ENCODE measurements around the gene BORCS5.
"Not testable (repeated sequence)": the region's sequence is repeated elsewhere in the genome, so short reads cannot be mapped to it uniquely, and the experiment has no call there.

Gene BORCS5

GRCh38 chr12:12406762-12407161 lies 49.9 kb downstream of the BORCS5 start:
- peaks cover 0 to 13% (median 8%) of the 10 kb centered on the region in 11 experiments; a peak in 14 of 22 replicates for H3K9me3 ChIP-seq (replicated peaks in 1 of 11)
- no peaks in the 10 kb centered on the region for H3K27me3 ChIP-seq
- H3K27ac ChIP-seq = no peak overlapping the region
- no peak for TF ChIP-seq Cebpa-rat (IDR thresholded peaks at IDR 0.05)
- H3K9ac ChIP-seq = no peak overlapping the region
- peaks cover 0 to 8% (median 0%) of the 10 kb centered on the region in 11 experiments; a peak in 4 of 22 replicates for H3K36me3 ChIP-seq
- no peaks in the 10 kb centered on the region for H4K20me1 ChIP-seq
- H3K4me3 ChIP-seq = no peak overlapping the region
- no peak overlapping the region for H3K4me2 ChIP-seq
- peaks cover 22 to 40% (median 26%) of the 10 kb centered on the region in 10 experiments for H3K4me1 ChIP-seq

- no peak overlapping the region for H3K9ac ChIP-seq
- H3K4me2 ChIP-seq = peak overlapping the region in 9 of 11 experiments; percentile 9 to 53 (median 36); a peak in 14 of 22 replicates
- no peaks in the 10 kb centered on the region for H3K27me3 ChIP-seq
- no peaks in the 10 kb centered on the region for H4K20me1 ChIP-seq
- H3K4me3 ChIP-seq = no peak overlapping the region
- peaks cover 10 to 27% (median 20%) of the 10 kb centered on the region in 10 experiments for H3K4me1 ChIP-seq
- no peak overlapping the region for H3K27ac ChIP-seq
- peaks cover 0 to 8% (median 0%) of the 10 kb centered on the region in 11 experiments; a peak in 4 of 22 replicates for H3K36me3 ChIP-seq
- no peak for TF ChIP-seq Cebpa-rat (IDR thresholded peaks at IDR 0.05)
- H3K9me3 ChIP-seq (replicated peaks in 1 of 11) = peaks cover 0 to 21% (median 12%) of the 10 kb centered on the region in 11 experiments; a peak in 14 of 22 replicates
Observed at GRCh38 chr12:12408265-12408690, 51.4 kb downstream of the BORCS5 start.

- not testable (repeated sequence) for H3K36me3 ChIP-seq, H4K20me1 ChIP-seq, H3K4me2 ChIP-seq, H3K27ac ChIP-seq, H3K4me3 ChIP-seq, H3K9ac ChIP-seq, H3K27me3 ChIP-seq
- peaks cover 7 to 16% (median 14%) of the 10 kb centered on the region in 10 experiments; a peak in 17 of 20 replicates for H3K4me1 ChIP-seq
- peaks cover 0 to 21% (median 10%) of the 10 kb centered on the region in 11 experiments; a peak in 14 of 22 replicates for H3K9me3 ChIP-seq (replicated peaks in 1 of 11)
Observed at GRCh38 chr12:12409337-12409736, 52.5 kb downstream of the BORCS5 start.

GRCh38 chr12:12415886-12416285 lies 59.0 kb downstream of the BORCS5 start:
- H3K4me2 ChIP-seq = no peak overlapping the region
- no peaks in the 10 kb centered on the region for H3K4me1 ChIP-seq
- H3K36me3 ChIP-seq = no peaks in the 10 kb centered on the region; a peak in 1 of 22 replicates
- no peaks in the 10 kb centered on the region for H4K20me1 ChIP-seq
- no peak overlapping the region for H3K4me3 ChIP-seq
- no peaks in the 10 kb centered on the region for H3K27me3 ChIP-seq
- no peak overlapping the region for H3K9ac ChIP-seq
- no peak for TF ChIP-seq Cebpa-rat (IDR thresholded peaks at IDR 0.05)
- no peak overlapping the region for H3K27ac ChIP-seq
- H3K9me3 ChIP-seq (replicated peaks in 1 of 11) = peaks cover 13 to 36% (median 25%) of the 10 kb centered on the region in 11 experiments

- H3K9ac ChIP-seq, H3K4me3 ChIP-seq: not testable (repeated sequence)
- peaks cover 32 to 58% (median 49%) of the 10 kb centered on the region in 11 experiments for H3K9me3 ChIP-seq (replicated peaks in 1 of 11)
Observed at GRCh38 chr12:12419165-12419564, 62.3 kb downstream of the BORCS5 start.

GRCh38 chr12:12423367-12423766 lies 66.5 kb downstream of the BORCS5 start:
- Histone ChIP-seq H3K9ac (no peak overlapping the region), H3K4me2 (no peak overlapping the region), H3K27me3 (no peaks in the 10 kb centered on the region), H3K36me3 (peaks cover 0 to 19% (median 8%) of the 10 kb centered on the region in 11 experiments; a peak in 8 of 22 replicates), H3K9me3 (replicated peaks in 1 of 11) (peaks cover 45 to 63% (median 57%) of the 10 kb centered on the region in 11 experiments), H4K20me1 (no peaks in the 10 kb centered on the region), H3K4me1 (no peaks in the 10 kb centered on the region), H3K4me3 (0 out of 20 replicates have a peak overlapping the region, but pooled peaks of 1 of the 10 experiments have one; percentile 14), H3K27ac (no peak overlapping the region)
- no peak for TF ChIP-seq Cebpa-rat (IDR thresholded peaks at IDR 0.05)

More at GRCh38 chr12:12419165-12419564, 62.3 kb downstream of the BORCS5 start:
- H3K27ac ChIP-seq, H3K4me1 ChIP-seq, H3K27me3 ChIP-seq, H3K4me2 ChIP-seq, H4K20me1 ChIP-seq: not testable (repeated sequence)
- peaks cover 0 to 19% (median 6%) of the 10 kb centered on the region in 11 experiments; a peak in 8 of 22 replicates for H3K36me3 ChIP-seq

GRCh38 chr12:12425001-12425400 lies 68.1 kb downstream of the BORCS5 start:
- no peak for TF ChIP-seq Cebpa-rat (IDR thresholded peaks at IDR 0.05)
- Histone ChIP-seq H3K4me3 (no peak overlapping the region), H3K4me1 (no peaks in the 10 kb centered on the region), H3K9me3 (replicated peaks in 1 of 11) (peaks cover 35 to 49% (median 46%) of the 10 kb centered on the region in 11 experiments), H4K20me1 (no peaks in the 10 kb centered on the region; a peak in 1 of 22 replicates), H3K4me2 (no peak overlapping the region), H3K9ac (no peak overlapping the region), H3K27ac (no peak overlapping the region), H3K36me3 (peaks cover 0 to 19% (median 8%) of the 10 kb centered on the region in 11 experiments; a peak in 8 of 22 replicates), H3K27me3 (no peaks in the 10 kb centered on the region)

GRCh38 chr12:12425616-12426015 lies 68.7 kb downstream of the BORCS5 start:
- no peaks in the 10 kb centered on the region; a peak in 1 of 22 replicates for H4K20me1 ChIP-seq
- peaks cover 0 to 19% (median 8%) of the 10 kb centered on the region in 11 experiments; a peak in 8 of 22 replicates for H3K36me3 ChIP-seq
- H3K9me3 ChIP-seq (replicated peaks in 1 of 11) = peaks cover 35 to 46% (median 43%) of the 10 kb centered on the region in 11 experiments
- H3K4me3 ChIP-seq = no peak overlapping the region
- no peaks in the 10 kb centered on the region for H3K27me3 ChIP-seq
- no peak overlapping the region for H3K9ac ChIP-seq
- no peaks in the 10 kb centered on the region for H3K4me1 ChIP-seq
- no peak overlapping the region for H3K27ac ChIP-seq
- H3K4me2 ChIP-seq = no peak overlapping the region
- no peak for TF ChIP-seq Cebpa-rat (IDR thresholded peaks at IDR 0.05)

- Histone ChIP-seq H4K20me1 (no peaks in the 10 kb centered on the region; a peak in 1 of 22 replicates), H3K36me3 (peaks cover 0 to 15% (median 6%) of the 10 kb centered on the region in 11 experiments; a peak in 8 of 22 replicates), H3K27me3 (no peaks in the 10 kb centered on the region), H3K4me1 (no peaks in the 10 kb centered on the region), H3K9me3 (replicated peaks in 1 of 11) (peaks cover 24 to 30% (median 27%) of the 10 kb centered on the region in 11 experiments), H3K27ac (no peak overlapping the region), H3K9ac (no peak overlapping the region), H3K4me3 (no peak overlapping the region), H3K4me2 (no peak overlapping the region)
- no peak for TF ChIP-seq Cebpa-rat (IDR thresholded peaks at IDR 0.05)
Observed at GRCh38 chr12:12427568-12427967, 70.7 kb downstream of the BORCS5 start.

- no peak overlapping the region for H3K4me3 ChIP-seq
- H3K4me1 ChIP-seq = no peaks in the 10 kb centered on the region
- no peak overlapping the region for H3K4me2 ChIP-seq
- no peak overlapping the region for H3K9ac ChIP-seq
- H4K20me1 ChIP-seq = no peaks in the 10 kb centered on the region; a peak in 1 of 22 replicates
- peaks cover 0 to 10% (median 6%) of the 10 kb centered on the region in 11 experiments; a peak in 5 of 22 replicates for H3K36me3 ChIP-seq
- H3K27ac ChIP-seq = no peak overlapping the region
- no peak for TF ChIP-seq Cebpa-rat (IDR thresholded peaks at IDR 0.05)
- H3K27me3 ChIP-seq = no peaks in the 10 kb centered on the region
- H3K9me3 ChIP-seq (replicated peaks in 1 of 11) = peaks cover 20 to 26% (median 22%) of the 10 kb centered on the region in 11 experiments
Observed at GRCh38 chr12:12428047-12428446, 71.2 kb downstream of the BORCS5 start.
